CD4-positive, alpha-beta T cell treated with Interferon alpha-2 for 1 hour (primary cell): ENCODE measurements around the gene PAX3.

Experiments
- DNase-seq, 2 donors: peaks; one replicate each; pipeline ENCODE4 v3.0.0-alpha.2; 2020 to 2022

PAX3 gene

DNA sequence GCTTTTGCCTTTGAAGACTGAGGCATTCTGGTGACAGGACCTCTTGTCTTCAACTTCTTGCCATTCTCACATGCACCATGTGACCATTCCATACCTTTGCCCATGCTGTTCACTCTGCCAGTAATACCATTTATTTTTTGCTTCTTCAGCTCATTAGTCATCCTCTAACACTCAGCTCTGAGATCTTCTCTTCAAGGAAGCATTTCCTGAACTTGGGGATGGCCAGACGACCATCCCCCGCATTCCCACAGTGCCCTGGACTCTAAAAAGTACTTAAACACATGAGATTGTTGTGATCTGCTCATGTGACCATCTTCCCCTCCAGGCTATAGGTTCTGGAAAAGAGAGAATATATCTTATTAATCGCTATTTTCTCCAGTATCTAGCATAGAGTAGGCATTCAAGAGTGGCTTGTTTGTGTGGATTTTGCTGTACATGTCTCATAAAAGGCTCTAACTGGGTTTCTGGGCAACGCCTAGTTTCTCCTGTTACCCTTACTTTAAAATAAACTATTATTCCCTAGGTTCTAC lies 33.9 kb downstream of the PAX3 start:
- no peak for DNase-seq

DNA sequence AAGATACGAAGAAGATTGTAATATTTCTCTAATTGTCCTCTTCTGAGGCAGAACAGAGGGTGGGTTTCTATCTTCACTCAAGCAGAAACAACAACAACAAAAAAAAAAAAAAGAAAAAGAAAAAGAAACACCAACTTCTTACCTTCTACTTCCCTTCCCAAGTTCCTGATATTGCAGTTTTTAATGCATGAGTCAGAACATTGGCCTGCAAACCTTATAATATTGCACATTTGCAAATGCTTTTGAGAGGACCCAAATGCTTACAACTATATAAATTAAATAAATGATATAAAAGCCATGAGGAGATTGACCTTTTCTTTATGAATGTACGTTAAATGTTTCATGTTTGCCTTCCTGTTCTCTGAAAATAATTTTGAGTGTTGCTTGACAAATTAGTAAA lies 37.3 kb downstream of the PAX3 start:
- no peak for DNase-seq

DNA sequence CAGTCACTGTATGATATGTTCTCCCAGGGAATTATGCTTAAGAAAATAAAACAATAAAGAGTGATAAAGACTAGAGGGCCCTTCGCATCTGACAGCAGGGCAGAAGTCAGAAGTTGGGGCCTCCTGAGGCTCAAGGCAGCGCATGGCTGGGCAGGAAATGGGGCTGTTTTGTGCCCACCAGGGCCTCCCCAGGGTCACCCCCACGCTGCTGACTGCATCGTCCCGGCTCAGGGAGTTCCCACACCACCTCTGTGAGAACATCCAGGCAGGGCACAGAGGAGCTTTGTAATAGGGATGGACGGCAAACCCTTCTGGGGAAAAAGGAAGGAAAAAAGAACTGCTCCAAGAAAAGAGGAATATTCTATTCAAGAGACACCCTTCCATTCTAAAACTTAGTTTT lies 41.2 kb downstream of the PAX3 start:
- no peak for DNase-seq

DNA sequence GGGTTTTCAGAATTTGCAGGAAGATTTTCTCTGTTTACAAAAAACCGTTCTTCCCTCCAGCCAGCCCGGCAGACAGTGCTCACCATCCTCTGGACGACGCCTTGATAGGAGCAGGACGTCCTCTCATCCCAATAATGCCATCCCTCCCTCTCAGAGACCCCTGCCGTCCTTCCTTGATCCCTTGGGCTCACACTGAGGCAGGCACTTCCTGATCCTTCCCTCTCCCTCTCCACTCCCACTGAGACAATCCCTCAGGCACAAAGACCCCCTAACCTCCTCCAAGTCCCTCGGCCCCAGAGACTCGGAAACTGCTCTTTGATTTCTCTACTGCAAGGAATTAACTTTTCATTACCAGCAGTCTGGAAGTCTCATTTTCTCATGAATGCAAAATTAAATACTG lies 42.5 kb downstream of the PAX3 start:
- DNase-seq: no peak

DNA sequence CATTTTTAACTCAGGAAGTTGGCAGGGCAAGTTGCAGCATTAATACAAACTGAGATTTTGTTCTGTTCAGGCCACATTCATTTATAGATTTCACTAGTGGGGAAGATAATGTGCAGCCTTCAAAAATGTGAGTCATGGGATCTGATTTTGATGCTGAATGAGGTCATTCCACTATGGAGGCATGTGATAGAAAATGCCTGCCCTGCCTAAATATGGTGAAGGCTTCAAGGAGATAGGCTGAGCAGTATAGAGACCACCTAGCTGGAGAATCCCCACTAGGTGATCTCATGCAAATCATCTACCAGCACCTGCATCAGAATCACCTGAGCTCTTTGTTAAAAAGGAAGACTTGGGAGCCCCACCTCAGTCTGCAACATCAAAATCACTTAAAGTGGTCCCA lies 43.7 kb downstream of the PAX3 start:
- DNase-seq: no peak

DNA sequence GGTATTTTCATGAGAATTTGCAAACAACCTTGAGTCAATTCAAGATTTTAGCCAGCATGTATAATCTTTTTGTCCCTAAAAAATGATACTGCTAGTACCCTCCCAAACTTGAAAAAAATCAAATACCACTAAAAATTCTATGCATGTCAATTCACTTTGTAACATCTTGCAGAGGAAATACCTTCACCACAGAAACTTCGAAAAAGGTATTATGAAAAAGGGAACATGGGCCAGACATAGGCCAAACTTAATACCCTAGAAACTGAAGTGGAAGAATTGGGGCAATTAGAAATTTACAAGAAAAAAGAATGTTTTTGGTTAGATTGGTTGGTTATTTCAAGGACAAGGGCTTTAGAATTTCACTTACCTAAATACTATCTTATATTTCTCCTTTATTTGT lies 48.5 kb downstream of the PAX3 start:
- DNase-seq: no peak

DNA sequence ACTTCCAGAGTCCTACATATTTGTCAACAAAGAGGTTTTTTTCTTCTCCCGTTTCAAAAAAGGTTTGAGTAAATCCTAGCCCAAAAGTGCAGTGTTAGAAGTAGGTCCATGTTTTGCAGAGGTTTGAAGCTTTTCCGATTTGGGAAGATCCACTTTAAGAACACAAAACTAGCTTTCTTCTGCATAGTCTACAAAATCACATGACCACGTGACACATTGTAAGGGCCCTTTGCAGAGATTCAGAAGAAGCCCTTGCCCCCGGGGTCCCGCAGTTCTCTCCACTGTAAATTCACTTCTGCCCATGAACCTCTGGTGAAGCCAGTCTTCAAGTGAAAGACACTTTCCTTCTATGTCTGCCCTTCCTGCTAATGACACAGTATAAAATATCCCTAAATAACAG lies 49.4 kb downstream of the PAX3 start:
- no peak for DNase-seq

DNA sequence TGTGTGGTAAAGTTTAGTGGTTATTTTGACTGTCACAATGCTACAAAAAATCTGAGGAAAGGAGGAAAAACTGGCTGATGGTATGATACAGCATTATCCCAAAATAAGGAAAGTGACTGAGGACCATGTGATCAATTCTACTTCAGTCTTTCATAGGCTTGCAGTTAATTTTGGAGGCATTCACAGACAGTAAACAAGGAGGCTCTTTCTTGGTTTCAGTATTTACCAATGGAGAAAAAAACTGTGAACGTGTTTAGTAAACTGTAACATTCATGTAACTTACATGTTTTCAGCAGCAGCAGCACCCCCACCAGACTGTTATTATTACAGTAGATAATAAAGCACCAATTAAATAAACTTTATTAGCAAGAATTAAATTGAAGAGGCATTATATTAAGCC lies 50.0 kb downstream of the PAX3 start:
- DNase-seq: no peak

DNA sequence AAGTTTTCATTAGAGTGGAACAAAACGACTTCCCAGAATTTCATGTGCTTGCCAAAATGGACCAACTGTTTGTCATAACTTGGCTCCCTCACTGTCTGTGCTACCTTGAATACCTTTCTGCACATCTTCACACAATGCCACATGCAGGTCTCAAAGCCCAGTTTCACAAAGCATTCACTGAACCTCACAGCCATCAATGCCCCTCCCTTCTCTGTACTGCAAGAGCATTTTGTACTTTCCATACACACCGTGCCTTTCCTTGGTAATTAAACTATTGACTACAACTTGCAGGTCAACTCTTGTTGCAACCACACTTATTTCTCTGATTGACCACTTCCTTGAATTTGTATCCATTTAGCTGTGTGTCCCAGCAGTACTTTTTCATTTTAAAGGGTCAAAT lies 50.5 kb downstream of the PAX3 start:
- no peak for DNase-seq

DNA sequence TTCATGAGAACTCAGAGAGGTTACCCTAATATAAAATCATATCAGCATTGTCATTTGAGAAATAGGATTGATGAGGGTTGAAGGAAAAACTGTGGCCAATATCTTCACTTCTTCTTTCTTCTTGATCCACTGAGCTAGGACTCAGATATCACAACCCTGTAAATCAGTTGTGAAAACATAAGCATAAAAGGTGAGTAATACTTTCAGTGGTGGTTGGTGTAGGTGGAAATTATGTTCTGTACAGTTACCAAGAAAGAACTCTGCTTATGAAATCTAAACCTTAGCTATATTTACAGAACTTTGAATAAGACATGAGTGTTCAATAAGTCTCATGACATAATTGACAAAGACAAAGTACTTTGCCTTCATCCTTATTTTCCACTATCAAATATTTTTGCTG lies 56.3 kb downstream of the PAX3 start:
- no peak for DNase-seq

DNA sequence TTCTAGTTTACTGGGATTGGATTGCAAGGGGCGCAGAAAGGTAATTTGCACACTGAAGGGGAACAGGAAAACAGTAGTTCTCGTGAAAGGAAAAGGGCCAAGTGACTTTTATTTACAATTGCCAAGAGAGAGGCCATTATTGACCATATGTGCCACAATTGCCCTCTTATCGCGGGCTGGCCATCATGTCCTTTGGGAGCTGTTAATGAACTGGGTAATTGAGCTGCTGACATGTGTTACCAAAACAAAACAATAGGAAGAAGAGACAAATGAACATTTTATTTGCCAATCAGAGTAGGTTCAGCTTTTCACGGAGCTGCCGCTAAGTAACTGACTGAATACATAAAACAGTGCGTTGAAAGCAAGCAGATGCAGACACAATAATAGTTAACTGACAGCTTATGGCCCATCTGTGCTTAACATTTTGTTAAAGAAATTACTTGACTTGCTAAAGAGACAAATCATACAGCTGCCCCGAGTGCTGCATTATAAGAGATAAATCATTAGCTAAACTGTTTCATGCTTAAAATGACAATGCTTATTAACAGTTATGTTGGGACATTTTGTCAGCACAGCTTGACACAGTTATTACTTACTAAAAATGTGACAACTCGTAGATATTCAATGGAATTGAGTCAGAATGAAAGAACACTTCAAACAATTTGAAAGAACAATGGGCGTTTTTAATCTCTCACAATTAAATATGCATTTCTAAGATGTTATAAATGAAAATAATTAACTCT lies 57.5 kb downstream of the PAX3 start:
- no peak for DNase-seq

DNA sequence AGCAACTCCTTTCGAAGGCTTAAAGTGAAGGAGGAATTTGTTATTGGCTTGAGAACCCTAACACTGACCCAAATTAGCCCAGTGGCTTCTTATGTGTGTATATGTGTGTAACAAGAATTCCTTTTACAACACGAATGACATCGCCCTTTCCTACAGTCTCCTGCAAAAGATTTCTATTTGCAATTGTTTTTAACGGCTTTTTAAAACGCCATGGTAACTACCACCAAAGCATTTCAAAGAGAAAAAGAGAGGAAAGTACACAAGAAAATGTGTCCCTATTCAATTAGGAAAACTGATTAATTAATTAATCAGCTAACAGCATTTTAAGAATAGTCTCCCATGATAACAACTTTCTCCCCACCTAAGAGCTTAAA lies 58.1 kb downstream of the PAX3 start:
- DNase-seq: no peak

DNA sequence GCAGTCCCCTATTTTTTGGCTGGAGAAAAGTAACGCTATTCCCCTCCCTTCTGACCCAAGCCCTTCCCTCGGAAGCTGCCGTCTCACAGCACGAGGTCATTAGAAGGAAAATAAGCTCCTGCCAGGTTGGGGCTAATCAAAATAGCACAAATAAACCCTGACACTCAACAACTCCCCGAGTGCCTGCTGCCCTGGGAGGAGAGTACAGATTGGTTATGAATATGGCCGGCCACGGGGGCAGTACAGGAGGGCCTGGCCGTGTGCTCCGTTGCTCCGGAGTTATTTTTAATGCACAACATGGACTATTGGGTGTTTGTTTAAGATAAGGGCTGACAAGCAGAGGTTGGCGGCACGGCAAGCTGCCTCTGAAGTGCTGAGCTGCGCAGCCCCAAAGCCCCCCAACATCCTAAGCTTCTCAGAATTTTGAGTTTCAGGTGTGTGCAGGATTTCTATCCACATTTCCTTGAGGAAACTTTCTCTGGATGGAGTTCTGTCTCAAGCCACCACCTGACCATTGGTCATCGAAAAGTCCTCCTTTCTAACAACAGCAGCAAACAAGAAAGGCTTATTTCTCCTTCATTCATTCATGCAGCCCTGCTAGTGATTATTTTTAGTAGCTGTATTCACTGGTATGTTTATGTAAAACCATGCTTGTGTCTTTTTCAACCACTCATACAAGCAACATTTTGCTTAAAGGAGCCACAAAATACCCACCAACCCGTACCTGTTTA lies 58.7 kb downstream of the PAX3 start:
- DNase-seq: no peak

DNA sequence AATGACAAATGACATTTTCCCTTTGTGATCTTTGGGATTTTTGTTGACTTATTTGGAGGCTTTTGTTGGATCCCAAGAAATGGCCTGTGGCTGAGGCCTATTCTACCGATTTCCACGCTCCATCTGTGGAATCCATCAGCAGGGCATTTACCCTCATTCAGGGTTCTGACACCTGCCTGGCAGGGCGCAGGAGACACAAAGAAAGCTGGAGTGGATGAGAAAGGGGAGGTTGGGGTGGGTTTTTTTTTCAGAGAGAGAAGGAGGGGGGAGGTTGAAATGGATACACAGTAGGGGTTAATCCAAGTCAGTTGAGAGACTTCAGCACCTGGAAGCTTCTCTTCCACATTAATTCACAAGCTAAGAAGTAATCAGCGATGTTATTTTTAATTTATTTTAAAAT lies 59.7 kb downstream of the PAX3 start:
- DNase-seq: no peak

DNA sequence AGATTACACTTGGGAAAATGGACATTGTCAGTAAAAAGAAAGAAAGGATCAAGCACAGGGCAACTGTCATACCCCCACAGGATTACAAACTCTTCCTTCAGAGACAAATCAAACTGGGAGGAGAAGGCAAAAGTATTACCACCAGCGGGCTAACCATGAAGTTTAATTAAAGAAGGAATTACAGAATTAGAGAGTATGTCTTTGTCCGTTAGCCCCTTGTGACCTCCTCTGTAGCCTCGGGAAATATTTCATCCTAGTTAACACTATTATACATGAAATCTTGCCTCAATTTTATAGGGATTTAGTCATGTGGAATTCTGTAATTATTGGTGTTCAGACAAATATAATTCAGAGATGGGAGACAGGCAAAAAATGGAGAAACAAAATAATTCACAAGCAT lies 60.7 kb downstream of the PAX3 start:
- no peak for DNase-seq

DNA sequence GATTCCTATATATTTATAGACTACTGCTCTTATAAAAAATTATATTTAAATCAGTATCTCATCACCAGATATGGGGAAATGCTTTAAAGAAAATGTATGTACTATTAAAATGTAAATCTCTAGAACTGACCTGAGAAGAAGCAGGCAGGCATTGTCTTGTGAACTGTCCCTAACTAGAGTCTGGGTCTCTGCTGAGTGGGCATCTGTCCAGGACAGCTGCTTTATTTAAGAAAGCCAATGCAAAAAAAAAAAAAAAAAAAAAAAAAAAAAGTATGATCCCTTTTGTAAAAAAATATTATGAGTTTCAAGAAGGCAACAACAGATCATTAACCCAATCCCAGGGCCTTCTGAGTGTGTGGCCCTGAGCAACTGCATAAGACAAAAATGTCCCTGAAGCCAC lies 66.0 kb downstream of the PAX3 start:
- no peak for DNase-seq

DNA sequence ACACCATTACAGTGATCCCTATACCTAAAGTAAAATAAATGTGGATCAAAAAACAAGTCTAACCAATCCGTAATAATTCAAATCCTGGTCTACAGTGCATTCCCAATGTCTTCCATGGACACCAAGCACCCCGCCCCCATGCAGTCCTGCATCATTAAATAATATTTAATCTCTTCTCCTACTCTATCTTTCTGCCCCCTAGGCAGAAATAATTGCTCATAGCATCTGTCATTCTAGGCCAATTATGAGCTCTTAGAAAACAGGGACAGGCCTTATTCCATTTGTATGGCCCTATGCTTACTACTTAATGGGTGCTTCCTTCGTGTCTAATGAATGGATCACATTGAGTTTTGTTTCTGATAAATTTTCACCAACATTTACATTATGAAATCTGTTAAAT lies 66.4 kb downstream of the PAX3 start:
- DNase-seq: no peak

DNA sequence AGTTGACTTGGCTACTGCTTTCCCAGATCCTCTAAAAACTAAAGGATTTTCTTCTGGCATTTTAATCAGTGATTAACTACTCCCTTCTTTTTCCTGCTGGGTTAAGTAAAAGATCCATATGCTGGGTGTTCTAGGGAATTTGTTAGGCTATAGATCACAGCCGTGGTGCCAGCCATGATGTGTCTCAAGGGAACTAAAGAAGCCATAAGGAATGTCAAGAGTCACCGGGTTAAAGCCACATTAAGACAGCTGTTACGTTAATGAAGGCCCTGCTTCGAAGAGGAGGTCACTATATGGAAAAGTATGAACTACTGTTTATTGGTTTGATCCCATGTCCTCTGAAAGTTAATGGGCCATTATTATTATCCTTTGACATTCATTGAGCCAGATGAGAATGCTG lies 70.7 kb downstream of the PAX3 start:
- DNase-seq: no peak

DNA sequence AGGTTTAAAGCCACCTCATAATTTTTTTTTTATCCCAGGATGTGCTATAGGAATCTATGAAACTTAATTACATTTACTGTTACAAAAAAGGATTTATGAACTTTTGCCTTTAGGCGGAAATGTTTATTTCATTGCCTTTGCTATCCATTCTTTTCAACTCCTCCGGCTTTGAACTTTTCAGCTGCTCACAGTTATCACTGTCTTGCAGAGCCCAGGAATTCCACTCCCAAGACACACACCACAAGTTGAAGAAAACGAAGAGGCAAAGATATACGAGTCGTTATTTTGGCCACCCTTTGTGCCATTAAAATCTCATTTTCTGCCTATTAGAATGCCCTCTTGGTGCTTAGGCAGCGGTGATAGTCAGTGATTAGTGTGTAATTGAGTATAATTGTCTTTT lies 80.0 kb downstream of the PAX3 start:
- no peak for DNase-seq

DNA sequence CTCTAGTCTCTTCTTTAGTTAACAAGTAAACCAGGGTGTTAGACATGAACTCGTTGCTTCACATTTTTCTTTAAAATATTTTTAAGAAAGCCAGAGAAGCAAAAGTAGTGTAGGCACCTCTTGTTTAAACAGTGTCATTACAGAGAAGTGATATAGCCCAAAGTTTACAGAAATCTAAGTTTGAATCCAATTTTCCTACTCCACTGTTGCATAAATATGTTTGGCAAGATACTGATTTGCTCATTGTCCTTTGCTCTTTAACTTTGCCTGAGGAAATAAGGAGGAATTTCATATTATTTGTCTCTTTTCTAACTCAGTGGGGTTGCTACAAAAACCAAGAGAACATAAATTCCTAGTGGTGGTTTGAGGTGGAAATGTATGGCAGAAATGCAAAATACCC lies 81.1 kb downstream of the PAX3 start:
- DNase-seq: no peak

DNA sequence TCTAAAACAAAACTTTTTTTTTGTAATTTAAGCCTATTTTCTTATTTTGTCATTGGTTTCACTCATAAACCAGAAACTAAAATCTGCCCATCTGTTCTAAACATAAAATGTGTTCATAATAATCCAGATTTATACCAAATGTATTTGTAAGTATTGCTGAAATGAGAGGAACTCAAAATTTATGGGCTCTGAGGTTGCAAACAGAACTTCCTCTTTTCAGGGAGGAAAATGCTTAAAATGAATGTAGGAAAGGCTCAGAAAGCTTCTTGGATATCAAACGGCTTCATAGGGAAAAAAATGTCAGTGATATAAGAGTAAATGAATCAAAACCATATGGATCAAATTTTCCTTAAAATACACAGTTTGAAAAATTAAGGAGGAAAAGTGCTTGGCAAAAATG lies 83.9 kb downstream of the PAX3 start:
- no peak for DNase-seq

DNA sequence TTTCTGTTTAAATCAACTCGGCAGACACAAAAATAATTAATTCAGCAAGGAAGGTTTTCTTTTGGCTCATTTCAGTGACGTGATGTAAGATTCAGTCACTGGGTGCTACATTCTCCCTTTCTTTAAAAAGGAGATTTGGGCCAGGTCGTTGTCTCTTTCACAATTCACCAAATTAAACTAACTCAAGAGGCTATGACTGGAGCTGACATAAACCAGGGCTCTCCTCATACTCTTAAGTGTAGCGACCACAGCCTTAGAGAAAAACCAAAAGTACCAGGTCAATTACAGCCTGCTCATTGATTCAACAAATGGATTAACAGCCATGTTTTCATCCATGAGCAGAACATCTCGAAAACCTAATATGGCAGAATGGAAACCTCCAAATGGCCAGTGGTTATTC lies 85.7 kb downstream of the PAX3 start:
- no peak for DNase-seq

DNA sequence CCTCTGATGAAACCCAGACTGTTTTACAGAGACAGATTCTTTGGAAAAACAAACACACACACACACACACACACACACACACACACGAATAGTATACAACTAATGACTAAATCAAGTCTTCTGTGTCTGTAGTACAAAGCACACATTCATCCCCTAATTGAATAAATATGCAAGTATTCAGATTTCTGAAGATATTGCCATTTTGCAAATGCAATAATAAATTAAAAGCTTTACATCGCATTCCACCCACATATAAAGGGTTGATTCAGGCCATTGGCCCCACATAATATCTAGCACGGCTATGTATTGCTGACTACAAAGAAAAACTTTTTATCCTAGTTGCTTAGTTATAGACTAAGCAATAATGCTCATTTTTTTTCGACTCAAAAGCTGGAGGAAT lies 86.2 kb downstream of the PAX3 start:
- DNase-seq: no peak

DNA sequence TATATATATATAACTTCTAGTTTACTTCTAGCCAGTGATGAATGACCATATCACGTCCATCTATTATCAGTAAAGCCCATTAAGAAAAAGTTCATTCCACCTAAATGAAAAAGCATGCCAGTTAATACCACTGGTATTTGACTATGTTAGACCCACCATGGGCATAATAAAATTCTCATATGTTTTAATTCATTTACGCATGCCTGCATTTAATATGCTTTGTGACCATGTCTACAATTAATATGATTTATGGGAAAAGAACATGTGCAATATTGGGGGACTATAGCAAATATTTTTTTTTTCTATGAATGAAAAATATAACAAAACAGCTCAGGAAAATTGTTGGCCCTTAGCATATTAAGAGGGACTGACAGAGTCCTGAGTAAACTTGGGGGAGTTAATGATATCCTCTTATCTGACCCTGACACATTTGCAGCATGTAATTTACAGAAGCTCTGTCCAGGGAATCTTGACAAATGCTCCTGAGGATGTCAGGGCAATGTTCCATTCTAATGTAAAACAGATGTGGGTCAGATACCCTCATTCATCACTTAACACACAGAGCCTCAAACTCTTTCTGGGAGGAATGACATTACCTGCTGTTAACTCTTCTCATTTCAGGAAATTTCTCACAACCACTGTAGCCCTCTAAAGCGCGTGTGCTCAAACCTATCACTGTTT lies 90.6 kb downstream of the PAX3 start:
- no peak for DNase-seq
